ENCODE measurements around the gene CCL23.

CCL23 gene

DNA sequence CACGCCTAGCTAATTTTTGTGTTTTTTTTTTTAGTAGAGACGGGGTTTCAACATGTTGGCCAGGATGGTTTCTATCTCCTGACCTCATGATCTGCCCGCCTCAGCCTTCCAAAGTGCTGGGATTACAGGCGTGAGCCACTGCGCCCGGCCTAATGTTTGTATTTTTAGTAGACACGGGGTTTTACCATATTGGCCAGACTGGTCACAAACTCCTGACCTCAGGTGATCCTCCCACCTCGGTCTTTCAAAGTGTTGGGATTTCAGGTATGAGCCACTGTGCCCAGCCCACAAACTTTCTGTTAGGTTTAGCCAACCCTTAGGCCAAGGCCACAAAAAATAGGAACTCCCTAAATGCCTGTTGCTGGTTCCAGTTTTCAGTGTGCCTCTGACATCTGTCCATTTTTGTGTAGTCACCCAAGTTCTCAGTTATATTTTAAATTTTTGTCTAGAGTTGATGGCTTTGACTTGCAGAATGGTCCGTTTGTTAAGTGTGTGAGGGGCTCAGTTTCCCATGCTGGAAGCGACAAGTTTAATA, 49.2 kb downstream of the CCL23 start:
- TF ChIP-seq, protein P1, sequence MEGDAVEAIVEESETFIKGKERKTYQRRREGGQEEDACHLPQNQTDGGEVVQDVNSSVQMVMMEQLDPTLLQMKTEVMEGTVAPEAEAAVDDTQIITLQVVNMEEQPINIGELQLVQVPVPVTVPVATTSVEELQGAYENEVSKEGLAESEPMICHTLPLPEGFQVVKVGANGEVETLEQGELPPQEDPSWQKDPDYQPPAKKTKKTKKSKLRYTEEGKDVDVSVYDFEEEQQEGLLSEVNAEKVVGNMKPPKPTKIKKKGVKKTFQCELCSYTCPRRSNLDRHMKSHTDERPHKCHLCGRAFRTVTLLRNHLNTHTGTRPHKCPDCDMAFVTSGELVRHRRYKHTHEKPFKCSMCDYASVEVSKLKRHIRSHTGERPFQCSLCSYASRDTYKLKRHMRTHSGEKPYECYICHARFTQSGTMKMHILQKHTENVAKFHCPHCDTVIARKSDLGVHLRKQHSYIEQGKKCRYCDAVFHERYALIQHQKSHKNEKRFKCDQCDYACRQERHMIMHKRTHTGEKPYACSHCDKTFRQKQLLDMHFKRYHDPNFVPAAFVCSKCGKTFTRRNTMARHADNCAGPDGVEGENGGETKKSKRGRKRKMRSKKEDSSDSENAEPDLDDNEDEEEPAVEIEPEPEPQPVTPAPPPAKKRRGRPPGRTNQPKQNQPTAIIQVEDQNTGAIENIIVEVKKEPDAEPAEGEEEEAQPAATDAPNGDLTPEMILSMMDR (IDR thresholded peaks at IDR 0.05; ENCODE audit: insufficient read depth, low read length, poor library complexity, severe bottlenecking) = no peak
- no peak for DNase-seq (ENCODE audit: extremely low read depth, insufficient read length)
- Histone ChIP-seq H3K36me3 (ENCODE audit: control insufficient read depth, insufficient read depth, low read length) (no peaks in the 10 kb centered on the region), H3K27me3 (replicated peaks; ENCODE audit: control insufficient read depth, insufficient read depth, low read length) (no peaks in the 10 kb centered on the region), H3K4me3 (replicated peaks; ENCODE audit: low read depth, low read length) (no peak overlapping the region)

DNA sequence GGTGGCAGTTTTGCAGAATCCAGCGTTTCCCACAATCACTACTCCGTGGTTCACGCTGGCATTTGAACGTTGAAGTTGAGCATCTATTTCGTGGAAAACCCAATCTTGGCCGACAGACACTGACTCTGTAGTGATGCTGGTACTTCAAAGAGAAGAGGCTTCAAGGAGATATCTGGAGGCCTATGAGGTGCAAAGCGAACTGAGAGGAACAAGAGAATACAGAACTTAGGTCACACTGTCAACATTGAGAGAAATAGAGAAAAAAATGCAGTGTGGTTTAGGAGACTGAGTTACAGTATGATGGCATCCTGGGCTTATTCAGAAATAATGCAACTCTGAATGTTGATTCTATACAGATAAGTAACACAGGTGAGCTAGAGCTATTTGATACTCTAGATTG, 52.5 kb downstream of the CCL23 start:
- DNase-seq (ENCODE audit: extremely low read depth, insufficient read length) = no peak
- H3K36me3 ChIP-seq (ENCODE audit: control insufficient read depth, insufficient read depth, low read length) = no peaks in the 10 kb centered on the region
- no peaks in the 10 kb centered on the region for H3K27me3 ChIP-seq (replicated peaks; ENCODE audit: control insufficient read depth, insufficient read depth, low read length)
- no peak overlapping the region for H3K4me3 ChIP-seq (replicated peaks; ENCODE audit: low read depth, low read length)
- TF ChIP-seq, protein P1 (IDR thresholded peaks at IDR 0.05; ENCODE audit: insufficient read depth, low read length, poor library complexity, severe bottlenecking) = no peak

DNA sequence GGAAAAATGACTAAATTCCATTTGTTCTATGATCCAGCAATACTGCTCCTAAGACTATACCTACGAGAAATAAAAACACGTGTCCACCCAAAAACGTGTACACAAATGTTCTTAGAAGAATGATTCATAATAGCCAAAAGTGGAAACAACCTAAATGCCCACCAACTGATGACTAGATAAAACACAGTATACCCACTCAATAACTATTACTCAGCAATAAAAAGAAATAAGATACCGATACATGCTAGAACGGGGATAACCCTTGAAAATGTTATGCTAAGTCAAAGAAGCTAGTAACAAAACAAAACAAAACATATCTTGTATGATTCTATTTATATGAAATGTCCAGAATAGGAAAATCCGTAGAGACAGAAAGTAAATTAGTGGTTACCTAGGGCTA, 54.1 kb downstream of the CCL23 start:
- no peak overlapping the region for H3K4me3 ChIP-seq (replicated peaks; ENCODE audit: low read depth, low read length)
- TF ChIP-seq, protein P1 (IDR thresholded peaks at IDR 0.05; ENCODE audit: insufficient read depth, low read length, poor library complexity, severe bottlenecking) = no peak
- H3K27me3 ChIP-seq (replicated peaks; ENCODE audit: control insufficient read depth, insufficient read depth, low read length) = no peaks in the 10 kb centered on the region
- H3K36me3 ChIP-seq (ENCODE audit: control insufficient read depth, insufficient read depth, low read length) = no peaks in the 10 kb centered on the region
- DNase-seq (ENCODE audit: extremely low read depth, insufficient read length) = no peak
